ENCODE data around the gene HELZ.

HELZ gene

DNA sequence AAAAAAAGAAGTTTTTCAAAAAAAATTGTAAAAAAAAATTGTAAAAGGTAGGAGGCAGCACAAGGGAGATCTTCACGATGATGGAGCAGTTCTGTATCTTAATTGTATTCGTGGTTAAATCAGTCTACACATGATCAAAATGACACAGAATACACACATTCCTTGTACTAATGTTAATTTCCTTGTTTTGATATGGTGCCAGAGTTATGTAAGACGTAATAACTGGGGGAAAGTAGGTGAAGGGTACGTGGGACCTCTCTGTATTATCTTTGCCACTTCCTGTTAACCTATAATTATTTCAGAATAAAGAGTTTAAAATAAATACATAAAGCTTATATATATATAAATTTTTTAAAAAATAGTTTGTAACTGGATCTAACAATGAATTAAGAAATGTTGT, 36.8 kb downstream of the HELZ start:
- peaks cover under 1 to 12% of the 10 kb centered on the region in 2 experiments for H3K36me3 ChIP-seq (ENCODE audit: control insufficient read depth in 1 of 2, insufficient read depth in 2 of 2, low read depth in 1 of 2, low read length in 2 of 2)

DNA sequence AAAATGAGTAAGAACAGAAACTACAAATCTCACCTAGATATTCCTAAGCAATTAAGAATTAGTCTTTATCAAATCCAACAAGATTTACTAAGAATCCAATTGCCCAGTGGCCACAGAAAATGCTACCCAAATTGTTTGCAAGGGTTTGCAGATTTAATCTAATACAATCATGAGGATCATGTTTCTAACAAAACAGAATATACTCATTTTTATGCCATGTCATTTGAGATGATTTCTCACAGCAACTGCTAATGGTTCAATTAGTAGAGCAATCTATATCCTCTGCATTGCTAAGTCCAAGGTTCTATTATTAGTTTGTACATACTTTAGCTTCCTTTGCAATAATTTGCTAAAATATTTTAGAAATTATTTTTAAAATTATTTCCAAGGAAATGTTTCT, 41.2 kb downstream of the HELZ start:
- Histone ChIP-seq H3K23ac (ENCODE audit: low read length in 2 of 2) (no peak overlapping the region), H3K9ac (ENCODE audit: low read length) (no peak overlapping the region), H3K27me3 (ENCODE audit: control insufficient read depth in 1 of 2, insufficient read depth in 1 of 2, low read length in 2 of 2) (no peaks in the 10 kb centered on the region), H3K4me2 (ENCODE audit: low read length, poor library complexity, severe bottlenecking) (no peak overlapping the region), H2AFZ (ENCODE audit: low read depth, low read length) (no peak overlapping the region), H2BK5ac (ENCODE audit: low read depth, low read length, poor library complexity, severe bottlenecking) (no peak overlapping the region), H4K91ac (ENCODE audit: low read length) (no peak overlapping the region), H3K79me1 (replicated peaks; ENCODE audit: low read length, poor library complexity, severe bottlenecking) (peaks cover 21% of the 10 kb centered on the region), H2BK120ac (ENCODE audit: low read depth, low read length) (no peak overlapping the region), H3K18ac (ENCODE audit: low read depth in 1 of 2, low read length in 2 of 2) (no peak overlapping the region), H3K4me1 (ENCODE audit: control insufficient read depth, insufficient read depth, low read depth, low read length) (no peaks in the 10 kb centered on the region), H3K4me3 (ENCODE audit: insufficient read depth in 1 of 2, low read depth in 1 of 2, low read length in 2 of 2) (no peak overlapping the region), H2BK15ac (ENCODE audit: low read depth, poor library complexity, severe bottlenecking) (no peak overlapping the region), H3K14ac (ENCODE audit: low read length in 2 of 2) (no peak overlapping the region), H3K9me3 (ENCODE audit: control insufficient read depth, low read length) (no peaks in the 10 kb centered on the region), H2AK5ac (ENCODE audit: low read length, severe bottlenecking) (no peak overlapping the region), H4K8ac (ENCODE audit: low read length) (no peak overlapping the region), H3K36me3 (ENCODE audit: control insufficient read depth in 1 of 2, insufficient read depth in 2 of 2, low read depth in 1 of 2, low read length in 2 of 2) (peaks cover 12 to 43% of the 10 kb centered on the region in 2 experiments), H2BK12ac (ENCODE audit: low read length in 2 of 2) (no peak overlapping the region), H3K4ac (ENCODE audit: low read depth in 1 of 2, low read length in 2 of 2) (no peak overlapping the region), H3K27ac (ENCODE audit: low read length, poor library complexity, severe bottlenecking) (no peak overlapping the region)
- DNase-seq: no peak

More for the DNA sequence above, 36.8 kb downstream of the HELZ start:
- Histone ChIP-seq H3K9ac (ENCODE audit: low read length) (no peak overlapping the region), H3K79me1 (replicated peaks; ENCODE audit: low read length, poor library complexity, severe bottlenecking) (peaks cover 10% of the 10 kb centered on the region), H3K23ac (ENCODE audit: low read length in 2 of 2) (no peak overlapping the region), H2BK120ac (ENCODE audit: low read depth, low read length) (no peak overlapping the region), H4K91ac (ENCODE audit: low read length) (no peak overlapping the region), H3K27ac (ENCODE audit: low read length, poor library complexity, severe bottlenecking) (no peak overlapping the region), H2AK5ac (ENCODE audit: low read length, severe bottlenecking) (no peak overlapping the region), H3K14ac (ENCODE audit: low read length in 2 of 2) (no peak overlapping the region), H2AFZ (ENCODE audit: low read depth, low read length) (no peak overlapping the region), H3K27me3 (ENCODE audit: control insufficient read depth in 1 of 2, insufficient read depth in 1 of 2, low read length in 2 of 2) (no peaks in the 10 kb centered on the region), H3K9me3 (ENCODE audit: control insufficient read depth, low read length) (no peaks in the 10 kb centered on the region), H3K4me3 (ENCODE audit: insufficient read depth in 1 of 2, low read depth in 1 of 2, low read length in 2 of 2) (no peak overlapping the region), H2BK15ac (ENCODE audit: low read depth, poor library complexity, severe bottlenecking) (no peak overlapping the region), H3K4ac (ENCODE audit: low read depth in 1 of 2, low read length in 2 of 2) (no peak overlapping the region), H2BK5ac (ENCODE audit: low read depth, low read length, poor library complexity, severe bottlenecking) (no peak overlapping the region), H3K18ac (ENCODE audit: low read depth in 1 of 2, low read length in 2 of 2) (no peak overlapping the region), H3K4me2 (ENCODE audit: low read length, poor library complexity, severe bottlenecking) (no peak overlapping the region), H2BK12ac (ENCODE audit: low read length in 2 of 2) (no peak overlapping the region), H3K4me1 (ENCODE audit: control insufficient read depth, insufficient read depth, low read depth, low read length) (peaks cover 2% of the 10 kb centered on the region), H4K8ac (ENCODE audit: low read length) (no peak overlapping the region)
- 100% methylated on average over 1 of the region's 4 CpGs for WGBS
- no peak for DNase-seq

DNA sequence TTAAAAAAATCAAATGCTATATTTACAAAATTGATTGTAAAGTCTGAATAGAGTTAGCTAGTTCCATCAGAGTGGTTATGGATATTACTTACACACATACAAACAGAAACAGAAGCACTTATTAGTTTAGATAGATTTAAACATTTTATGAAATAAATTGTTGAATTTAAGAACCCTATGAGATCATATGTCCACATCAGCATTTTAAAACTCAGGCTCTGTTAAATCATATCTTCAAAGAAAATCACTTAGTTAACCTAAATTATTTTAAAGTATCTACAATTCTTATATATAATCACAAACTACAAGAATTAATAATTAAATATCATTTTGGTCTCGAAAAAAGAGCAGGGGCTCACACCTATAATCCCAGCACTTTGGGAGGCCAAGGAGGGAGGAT, 42.5 kb downstream of the HELZ start:
- no peak overlapping the region for H2AFZ ChIP-seq (ENCODE audit: low read depth, low read length)
- peaks cover 2% of the 10 kb centered on the region for H3K4me1 ChIP-seq (ENCODE audit: control insufficient read depth, insufficient read depth, low read depth, low read length)
- no peaks in the 10 kb centered on the region for H3K27me3 ChIP-seq (ENCODE audit: control insufficient read depth in 1 of 2, insufficient read depth in 1 of 2, low read length in 2 of 2)
- H3K79me1 ChIP-seq (replicated peaks; ENCODE audit: low read length, poor library complexity, severe bottlenecking): peaks cover 21% of the 10 kb centered on the region
- H4K8ac ChIP-seq (ENCODE audit: low read length): no peak overlapping the region
- WGBS: 100% methylated on average over 1 of the region's 1 CpG
- H2BK15ac ChIP-seq (ENCODE audit: low read depth, poor library complexity, severe bottlenecking): no peak overlapping the region
- H3K36me3 ChIP-seq (ENCODE audit: control insufficient read depth in 1 of 2, insufficient read depth in 2 of 2, low read depth in 1 of 2, low read length in 2 of 2): peaks cover 15 to 55% of the 10 kb centered on the region in 2 experiments
- no peak overlapping the region for H4K91ac ChIP-seq (ENCODE audit: low read length)
- no peak for DNase-seq
- no peak overlapping the region for H3K18ac ChIP-seq (ENCODE audit: low read depth in 1 of 2, low read length in 2 of 2)
- H2AK5ac ChIP-seq (ENCODE audit: low read length, severe bottlenecking): no peak overlapping the region
- H3K14ac ChIP-seq (ENCODE audit: low read length in 2 of 2): no peak overlapping the region
- H3K4ac ChIP-seq (ENCODE audit: low read depth in 1 of 2, low read length in 2 of 2): no peak overlapping the region
- H3K27ac ChIP-seq (ENCODE audit: low read length, poor library complexity, severe bottlenecking): no peak overlapping the region
- no peak overlapping the region for H3K9ac ChIP-seq (ENCODE audit: low read length)
- no peak overlapping the region for H2BK120ac ChIP-seq (ENCODE audit: low read depth, low read length)
- no peak overlapping the region for H3K4me2 ChIP-seq (ENCODE audit: low read length, poor library complexity, severe bottlenecking)
- H2BK12ac ChIP-seq (ENCODE audit: low read length in 2 of 2): no peak overlapping the region
- H3K9me3 ChIP-seq (ENCODE audit: control insufficient read depth, low read length): no peaks in the 10 kb centered on the region
- H3K23ac ChIP-seq (ENCODE audit: low read length in 2 of 2): no peak overlapping the region
- H3K4me3 ChIP-seq (ENCODE audit: insufficient read depth in 1 of 2, low read depth in 1 of 2, low read length in 2 of 2): no peak overlapping the region
- H2BK5ac ChIP-seq (ENCODE audit: low read depth, low read length, poor library complexity, severe bottlenecking): no peak overlapping the region

DNA sequence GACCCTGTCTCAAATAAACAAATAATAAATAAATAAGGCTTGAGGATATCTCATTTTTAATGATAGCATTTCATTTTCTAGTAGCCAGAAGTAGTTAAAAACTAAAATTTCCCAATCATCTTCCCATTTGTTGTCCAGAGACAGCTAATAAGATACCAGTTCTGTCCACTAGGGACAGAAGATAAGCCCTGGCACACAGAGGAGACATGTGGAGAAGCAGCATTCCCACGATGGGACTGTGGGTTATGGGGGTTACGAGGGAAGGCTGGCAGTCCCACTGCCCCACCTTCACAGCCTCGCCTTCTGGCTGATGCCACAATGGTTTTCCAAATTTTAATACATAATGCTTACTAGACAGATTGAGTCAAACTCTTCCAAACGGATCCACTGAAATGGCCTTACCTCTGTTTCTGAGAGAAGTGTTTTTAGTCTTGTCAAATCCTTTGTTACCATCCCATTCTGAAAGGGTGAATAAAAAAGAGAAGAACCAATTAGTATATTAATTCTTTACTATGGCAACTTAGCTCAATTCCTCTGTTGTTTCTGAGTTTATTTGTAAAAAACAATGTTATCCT, 44.2 kb downstream of the HELZ start:
- Histone ChIP-seq H2BK120ac (ENCODE audit: low read depth, low read length) (no peak overlapping the region), H3K4me1 (ENCODE audit: control insufficient read depth, insufficient read depth, low read depth, low read length) (peaks cover 2% of the 10 kb centered on the region)

More for the DNA sequence above, 44.2 kb downstream of the HELZ start:
- Histone ChIP-seq H2BK5ac (ENCODE audit: low read depth, low read length, poor library complexity, severe bottlenecking) (no peak overlapping the region), H4K91ac (ENCODE audit: low read length) (no peak overlapping the region), H4K8ac (ENCODE audit: low read length) (no peak overlapping the region), H3K14ac (ENCODE audit: low read length in 2 of 2) (no peak overlapping the region), H3K4me2 (ENCODE audit: low read length, poor library complexity, severe bottlenecking) (no peak overlapping the region), H3K36me3 (ENCODE audit: control insufficient read depth in 1 of 2, insufficient read depth in 2 of 2, low read depth in 1 of 2, low read length in 2 of 2) (peaks cover 15 to 71% of the 10 kb centered on the region in 2 experiments), H3K4me3 (ENCODE audit: insufficient read depth in 1 of 2, low read depth in 1 of 2, low read length in 2 of 2) (no peak overlapping the region), H2BK15ac (ENCODE audit: low read depth, poor library complexity, severe bottlenecking) (no peak overlapping the region), H3K23ac (ENCODE audit: low read length in 2 of 2) (no peak overlapping the region), H3K9ac (ENCODE audit: low read length) (no peak overlapping the region), H2AFZ (ENCODE audit: low read depth, low read length) (no peak overlapping the region), H3K4ac (ENCODE audit: low read depth in 1 of 2, low read length in 2 of 2) (no peak overlapping the region), H3K79me1 (replicated peaks; ENCODE audit: low read length, poor library complexity, severe bottlenecking) (peaks cover 23% of the 10 kb centered on the region), H3K27ac (ENCODE audit: low read length, poor library complexity, severe bottlenecking) (no peak overlapping the region), H2AK5ac (ENCODE audit: low read length, severe bottlenecking) (no peak overlapping the region), H2BK12ac (ENCODE audit: low read length in 2 of 2) (no peak overlapping the region), H3K9me3 (ENCODE audit: control insufficient read depth, low read length) (no peaks in the 10 kb centered on the region), H3K18ac (ENCODE audit: low read depth in 1 of 2, low read length in 2 of 2) (no peak overlapping the region), H3K27me3 (ENCODE audit: control insufficient read depth in 1 of 2, insufficient read depth in 1 of 2, low read length in 2 of 2) (no peaks in the 10 kb centered on the region)
- WGBS: 75% methylated on average over 1 of the region's 4 CpGs
- DNase-seq: peak; percentile 26

Measured in mesenchymal stem cell (in vitro differentiated cells and primary cell).